AG04449 (cell line): Measurements from ENCODE around the gene PHF3.
"Not testable (repeated sequence)": the region's sequence is repeated elsewhere in the genome, so short reads cannot be mapped to it uniquely, and the experiment has no call there.

Experiments used
- CTCF ChIA-PET: fragments of 350-600 bp; formaldehyde crosslinking; extraction: SDS; loops from one replicate; lab custom pipeline; 2021; ENCODE audit warnings: antibody characterized with exemption; lab: Yijun Ruan, JAX
- POLR2A ChIA-PET: fragments of 400-600, 350-600 bp; formaldehyde crosslinking; extraction: SDS; loops from one replicate; lab custom pipeline; 2020; ENCODE audit warnings: antibody characterized with exemption, inconsistent platforms; lab: Yijun Ruan, JAX
- DNase-seq: peaks from one replicate; pipeline ENCODE4 v3.0.0-alpha.2; 2010; ENCODE audit warnings: low read depth, low spot score
- H3K4me3 ChIP-seq: 2 replicates; pipeline ENCODE4 v1.5.1; 2011; ENCODE audit warnings: low read depth, mild to moderate bottlenecking, control low read depth, low read length
- CTCF ChIP-seq: IDR thresholded peaks from one replicate; pipeline ENCODE4 v1.5.1; 2011; ENCODE audit warnings: mild to moderate bottlenecking, moderate library complexity, low read length, control low read depth, inconsistent platforms; ENCODE audit not compliant: insufficient read depth; ENCODE audit errors: missing control alignments

The PHF3 gene

GRCh38 chr6:63730311-63730710 lies 94.7 kb downstream of the PHF3 start:
- ChIA-PET CTCF (interaction anchor here (1.0 kb wide), 1 partner anchor 377 kb away, joined by 3 read pairs; no protein-coding TSS in a partner anchor), POLR2A (no interaction called here)
- no peak overlapping the region for H3K4me3 ChIP-seq
- DNase-seq, result no peak
- no peak for TF ChIP-seq CTCF

GRCh38 chr6:63731930-63732329 lies 96.3 kb downstream of the PHF3 start:
- H3K4me3 ChIP-seq, result no peak overlapping the region
- ChIA-PET POLR2A (no interaction called here), CTCF (interaction anchor here (1.0 to 2.1 kb wide), 3 partner anchors 32 to 133 kb away, joined by 4 to 6 read pairs (median 4); no protein-coding TSS in a partner anchor)
- no peak for DNase-seq
- no peak for TF ChIP-seq CTCF

GRCh38 chr6:63732336-63732735 lies 96.7 kb downstream of the PHF3 start:
- DNase-seq, result no peak
- ChIA-PET POLR2A (no interaction called here), CTCF (interaction anchor here (1.0 to 2.1 kb wide), 3 partner anchors 32 to 134 kb away, joined by 4 to 6 read pairs (median 4); no protein-coding TSS in a partner anchor)

GRCh38 chr6:63734923-63735322 lies 99.3 kb downstream of the PHF3 start:
- CTCF ChIA-PET, result no interaction called here
- H3K4me3 ChIP-seq, result no peak overlapping the region
- TF ChIP-seq CTCF, result no peak
- no peak for DNase-seq
- POLR2A ChIA-PET, result no interaction called here

More at GRCh38 chr6:63732336-63732735, 96.7 kb downstream of the PHF3 start:
- TF ChIP-seq CTCF, result no peak
- H3K4me3 ChIP-seq, result no peak overlapping the region

GRCh38 chr6:63738190-63738589 lies 102.6 kb downstream of the PHF3 start:
- H3K4me3 ChIP-seq, CTCF ChIA-PET, POLR2A ChIA-PET, DNase-seq: not testable (repeated sequence)

GRCh38 chr6:63739094-63739687 lies 103.6 kb downstream of the PHF3 start:
- CTCF ChIA-PET, result interaction anchor here (0.8 to 2.5 kb wide), 2 partner anchors 10 to 141 kb away, joined by 3 to 7 read pairs; no protein-coding TSS in a partner anchor
- DNase-seq, result no peak
- POLR2A ChIA-PET, result no interaction called here

More at GRCh38 chr6:63739094-63739687, 103.6 kb downstream of the PHF3 start:
- TF ChIP-seq CTCF, result no peak
- H3K4me3 ChIP-seq, result no peak overlapping the region
